GM21529 (cell line): ENCODE results near the gene RAD50.
"Not testable (repeated sequence)": the region's sequence is repeated elsewhere in the genome, so short reads cannot be mapped to it uniquely, and the experiment has no call there.

Source experiments
- ATAC-seq: cut with Tn5 transposase; IDR thresholded peaks from one replicate; pipeline ENCODE4 v1.9.1; 2021; ENCODE audit not compliant: unreplicated experiment

Gene RAD50

GRCh38 chr5:132690156-132690555 is 133.4 kb downstream of the RAD50 start:
- no peak for ATAC-seq

DNA sequence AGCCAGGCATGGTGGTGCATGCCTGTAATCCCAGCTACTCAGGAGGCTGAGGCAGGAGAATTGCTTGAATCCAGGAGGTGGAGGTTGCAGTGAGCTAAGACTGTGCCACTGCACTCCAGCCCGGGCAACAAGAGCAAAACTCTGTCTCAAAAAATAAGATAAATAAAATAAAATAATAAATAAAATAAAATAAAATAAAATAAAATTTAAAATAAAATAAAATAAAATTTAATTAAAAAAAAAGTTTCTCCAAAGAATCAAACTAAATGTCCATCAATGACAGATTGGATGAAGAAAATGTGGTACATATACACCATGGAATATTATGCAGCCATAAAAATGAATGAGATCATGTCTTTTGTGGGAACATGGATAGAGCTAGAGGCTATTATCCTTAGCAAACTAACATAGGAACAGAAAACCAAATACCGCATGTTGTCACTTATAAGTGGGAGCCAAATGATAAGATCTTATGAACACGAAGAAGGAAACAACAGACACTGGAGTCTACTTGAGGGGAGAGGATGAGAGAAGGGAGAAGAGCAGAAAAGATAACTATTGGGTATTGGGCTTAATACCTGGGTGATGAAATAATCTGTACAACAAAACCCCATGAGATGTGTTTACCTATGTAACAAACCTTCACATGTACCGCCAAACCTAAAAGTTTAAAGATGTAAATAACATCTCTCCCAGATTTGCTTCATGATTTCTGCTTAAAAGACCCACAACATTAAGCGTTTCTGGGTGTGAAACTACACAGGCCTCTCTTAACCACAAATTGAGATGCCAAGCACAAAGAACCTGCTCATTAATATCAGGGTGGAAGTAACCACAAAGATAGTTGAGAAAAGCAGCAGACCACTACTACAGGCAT is 135.2 kb downstream of the RAD50 start:
- ATAC-seq, result not testable (repeated sequence)

DNA sequence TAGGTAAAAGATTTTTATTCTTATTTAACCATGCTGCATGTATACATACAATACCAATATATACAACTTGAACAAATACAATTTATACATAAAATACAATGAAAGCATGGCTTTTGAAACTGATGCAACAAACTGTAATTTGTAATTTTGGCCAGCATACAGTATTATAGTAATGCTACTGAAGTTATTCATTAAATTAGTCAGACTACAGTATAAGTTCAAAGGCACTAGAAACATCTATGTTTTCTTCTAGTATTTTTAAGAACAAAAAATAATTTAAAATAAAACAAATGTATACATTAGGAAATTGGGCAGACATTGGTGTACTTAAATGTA is 135.8 kb downstream of the RAD50 start:
- ATAC-seq, result no peak
